K562 (cell line): ENCODE results near the gene HYCC2. TPM values are rescaled to one million over a fixed set of nuclear protein-coding genes. Genes with fewer than 3 reads are reported as not detected.

Source experiments
- ATAC-seq: fragments of 200-7000 bp; cut with Tn5 transposase; 3 replicates; pipeline ENCODE4 v1.9.1; 2020; ENCODE audit warnings: moderate library complexity
- BruUV-seq: library from RNA; stranded (reverse); fragments of 400-500 nt; replicated peaks from 2 replicates; lab custom pipeline; 2021; lab: Mats Ljungman, UMichigan
- CTCF ChIA-PET: fragments of 300-600 bp; formaldehyde crosslinking; extraction: SDS; loops from one replicate; lab custom pipeline; 2021; ENCODE audit warnings: low intra/inter-chr PET ratio; lab: Yijun Ruan, JAX
- POLR2A ChIA-PET: fragments of 300-600, 350-650 bp; sonication (Branson Sonifier 250); formaldehyde crosslinking; extraction: SDS; loops from one replicate; lab custom pipeline; 2021; ENCODE audit warnings: antibody characterized with exemption, inconsistent platforms; lab: Yijun Ruan, JAX
- DNase-seq, 4 experiments: peaks; one replicate each; pipeline versions ENCODE4 v3.0.0 to v3.0.0-alpha.2; 2011 to 2018; ENCODE audit warnings: low spot score in 3 of 4, mixed read lengths in 3 of 4; ENCODE audit errors: extremely low read depth in 1 of 4
- FAIRE-seq: peaks from 2 replicates; lab custom pipeline; 2011; peaks lifted over from hg19 to GRCh38; lab: Jason Lieb, UNC
- H2AFZ ChIP-seq: 2 replicates; pipeline ENCODE4 v1.6.0; 2011; ENCODE audit warnings: low read depth, low read length, control low read depth, inconsistent platforms
- H3K27ac ChIP-seq: fragments of 200-600 bp; 3 replicates; pipeline ENCODE4 v1.8.0; 2011; ENCODE audit warnings: low read depth, mild to moderate bottlenecking, control low read depth, inconsistent platforms, low read length, moderate library complexity, mixed read lengths; ENCODE audit errors: extremely low read depth
- H3K27me3 ChIP-seq, 2 experiments: fragments of 300-600 bp in 1 of 2; 2 replicates in 1 of 2; 3 replicates in 1 of 2; pipeline versions ENCODE4 v1.6.0 to v1.8.0; 2011; ENCODE audit warnings: inconsistent platforms in 2 of 2, low read length in 2 of 2, mild to moderate bottlenecking in 1 of 2, mixed read lengths in 1 of 2, moderate library complexity in 1 of 2; ENCODE audit not compliant: control insufficient read depth in 2 of 2, insufficient read depth in 2 of 2
- H3K36me3 ChIP-seq: fragments of 300-600 bp; 3 replicates; pipeline ENCODE4 v1.8.0; 2011; ENCODE audit warnings: mild to moderate bottlenecking, low read length, inconsistent platforms; ENCODE audit not compliant: control insufficient read depth, insufficient read depth
- H3K4me1 ChIP-seq, 2 experiments: fragments of 200-600 bp in 1 of 2; replicated peaks in 1 of 2; 2 replicates in 1 of 2; 3 replicates in 1 of 2; pipeline versions ENCODE4 v1.5.1 to v1.8.0; 2011; ENCODE audit warnings: inconsistent platforms in 2 of 2, low read length in 2 of 2, mild to moderate bottlenecking in 1 of 2, mixed read lengths in 1 of 2, moderate library complexity in 1 of 2; ENCODE audit not compliant: control insufficient read depth in 2 of 2, insufficient read depth in 2 of 2
- H3K4me2 ChIP-seq: 2 replicates; pipeline ENCODE4 v1.6.1; 2011; ENCODE audit warnings: low read length, control low read depth, inconsistent platforms, mixed read lengths; ENCODE audit not compliant: insufficient read depth
- H3K4me3 ChIP-seq: fragments of 200-600 bp; sonication (generic), shearing (Covaris generic); 2 replicates; pipeline ENCODE4 v1.5.1; 2016; ENCODE audit warnings: control low read depth, inconsistent platforms
- H3K79me2 ChIP-seq: fragments of 200-600 bp; 3 replicates; pipeline ENCODE4 v1.8.0; 2011; ENCODE audit warnings: low read length, inconsistent platforms; ENCODE audit not compliant: control insufficient read depth, insufficient read depth
- H3K9ac ChIP-seq, 2 experiments: 2 replicates each; pipeline versions ENCODE4 v1.6.0 to v1.6.1; 2011; ENCODE audit warnings: low read depth in 2 of 2, low read length in 2 of 2, control low read depth in 1 of 2, inconsistent platforms in 1 of 2, mild to moderate bottlenecking in 1 of 2, mixed read lengths in 1 of 2; ENCODE audit not compliant: insufficient read depth in 1 of 2
- H3K9me1 ChIP-seq: one replicate; pipeline ENCODE4 v1.6.0; 2011; ENCODE audit warnings: inconsistent platforms, mild to moderate bottlenecking, low read length, moderate library complexity; ENCODE audit not compliant: control insufficient read depth, insufficient read depth
- H3K9me3 ChIP-seq: replicated peaks from 2 replicates; pipeline ENCODE4 v1.5.1; 2011; ENCODE audit warnings: low read depth, low read length, inconsistent platforms; ENCODE audit not compliant: control insufficient read depth, insufficient read depth
- H4K20me1 ChIP-seq: replicated peaks from 2 replicates; pipeline ENCODE4 v1.6.1; 2011; ENCODE audit warnings: low read length, inconsistent platforms, mixed read lengths; ENCODE audit not compliant: control insufficient read depth, insufficient read depth
- CBFA2T3 ChIP-seq: fragments of 450-650 bp; IDR thresholded peaks from 2 replicates; pipeline ENCODE4 v1.6.1; 2017
- CREB3 ChIP-seq: fragments of 450-650 bp; conservative IDR thresholded peaks from 2 replicates; pipeline ENCODE4 v1.6.1; 2016; ENCODE audit warnings: missing genetic modification characterization, low read depth, mild to moderate bottlenecking, missing compliant biosample characterization, moderate library complexity
- E4F1 ChIP-seq: fragments of 250-450 bp; sonication (Bioruptor Pico); IDR thresholded peaks from 2 replicates; pipeline ENCODE4 v1.5.0; 2021; ENCODE audit warnings: mild to moderate bottlenecking, borderline replicate concordance
- GTF2B ChIP-seq: IDR thresholded peaks from 2 replicates; pipeline ENCODE4 v1.6.1; 2011; ENCODE audit not compliant: insufficient read length; ENCODE audit errors: extremely low read depth
- HOMEZ ChIP-seq: fragments of 250-450 bp; sonication (Bioruptor Pico); IDR thresholded peaks from 2 replicates; pipeline ENCODE4 v1.4.0; 2020; ENCODE audit warnings: mild to moderate bottlenecking, moderate library complexity
- WGBS: fragments of 100-300 bp; shearing (Covaris generic); methylation state at CpG from one replicate; pipeline ENCODE4 v1.1.6; 2016; ENCODE audit warnings: low coverage, mixed read lengths; ENCODE audit not compliant: insufficient coverage; ENCODE audit errors: missing lambda C conversion rate; 5-methylcytosine and 5-hydroxymethylcytosine counted together
- in situ Hi-C: fragments of 300-500 bp; cut with MboI; formaldehyde crosslinking; loops from 4 replicates; pipeline ENCODE4 v1.15.0; 2018; ENCODE audit warnings: inconsistent platforms, mixed read lengths
- intact Hi-C: fragments of 100-400 bp; cut with micrococcal nuclease; formaldehyde crosslinking; loops from 2 replicates; pipeline ENCODE4 v1.14.2; 2022
- polyA plus RNA-seq, 8 experiments: library from polyadenylated mRNA; depleted of rRNA in 4 of 8; stranded (reverse) in 5 of 8; unstranded in 3 of 8; fragments of >200 nt; fragmentation: Nextera tagmentation in 2 of 8; fragmentation: Illumina TruSeq in 1 of 8; extraction: Ambion mirVana in 2 of 8; extraction: Trizol in 1 of 8; gene quantifications; 2 replicates each; pipeline versions ENCODE4 v1.2.1 to v1.2.3, GENCODE V29; 2011 to 2014; ENCODE audit warnings: inconsistent platforms in 1 of 8, missing spikeins in 1 of 8
- total RNA-seq, 7 experiments: library from RNA; depleted of rRNA in 6 of 7; stranded (reverse); fragments of >200 nt in 6 of 7; fragmentation: Illumina TruSeq in 2 of 7; extraction: Trizol in 2 of 7; gene quantifications; 2 replicates each; pipeline versions ENCODE4 v1.2.1 to v1.2.3, GENCODE V29; 2011 to 2021; ENCODE audit warnings: low replicate concordance in 1 of 7

The HYCC2 gene
- total and polyA plus RNA-seq, 9 of the 15 experiments (the other 6 are each of a cell fraction or from before 2014, with no cell fraction given) = 5.4 to 20.0 (median 9.8) TPM

GRCh38 chr2:201108341-201108740 lies 36.9 kb upstream of the HYCC2 start:
- ChIA-PET POLR2A (interaction anchor here (1.4 to 1.5 kb wide), 2 partner anchors 8 to 14 kb away, joined by 4 to 5 read pairs; partner anchors contain the start of gene CFLAR), CTCF (no interaction called here)
- H3K9ac ChIP-seq = no peak overlapping the region
- no peak overlapping the region for H3K4me2 ChIP-seq
- H3K9me1 ChIP-seq = no peaks in the 10 kb centered on the region
- no peak overlapping the region for H3K27ac ChIP-seq
- no peak overlapping the region for H3K4me3 ChIP-seq
- peaks cover 1% of the 10 kb centered on the region for H3K79me2 ChIP-seq
- H2AFZ ChIP-seq = no peak overlapping the region
- FAIRE-seq (no peak), ATAC-seq (no peak), DNase-seq (no peak)
- H3K4me1 ChIP-seq = peaks cover 6 to 7% of the 10 kb centered on the region in 2 experiments; a peak in 3 of 5 replicates
- no peaks in the 10 kb centered on the region for H3K27me3 ChIP-seq
- peaks cover under 1% of the 10 kb centered on the region; the same call in 1 of the 3 replicates for H3K36me3 ChIP-seq
- intact Hi-C loops = no loop called here
- BruUV-seq = no TSS peak
- no peaks in the 10 kb centered on the region for H3K9me3 ChIP-seq
- in situ Hi-C loops = no loop called here
- WGBS = 78% methylated on average over 2 of the region's 2 CpGs
- no peaks in the 10 kb centered on the region for H4K20me1 ChIP-seq
- TF ChIP-seq E4F1 (CRISPR knock-in tag) (no peak), CREB3 (tag) (no peak), HOMEZ (CRISPR knock-in tag) (no peak), GTF2B (no peak), CBFA2T3 (no peak)
